CD14-positive monocyte (primary cell): ENCODE results near the gene CITED1. TPM values are rescaled to one million over a fixed set of nuclear protein-coding genes. Genes with fewer than 3 reads are reported as not detected.

ENCODE experiments used
- DNase-seq, 3 donors: peaks; one replicate each; pipeline ENCODE4 v3.0.0-alpha.2; 2011 to 2022
- H2AFZ ChIP-seq: 2 replicates; pipeline ENCODE4 v1.6.0; 2012; ENCODE audit warnings: mild to moderate bottlenecking, low read depth, low read length, inconsistent platforms; ENCODE audit not compliant: insufficient read depth, poor library complexity, severe bottlenecking
- H3K27ac ChIP-seq, 2 donors: 1 replicate in 1 of 2; 2 replicates in 1 of 2; pipeline ENCODE4 v1.5.1; 2012 to 2013; ENCODE audit warnings: low read length in 2 of 2, control low read depth in 1 of 2, inconsistent platforms in 1 of 2, low read depth in 1 of 2, mild to moderate bottlenecking in 1 of 2
- H3K27me3 ChIP-seq, 2 donors: one replicate each; pipeline versions ENCODE4 v1.6.0 to v1.6.1; 2011 to 2013; ENCODE audit warnings: low read length in 2 of 2; ENCODE audit not compliant: control insufficient read depth in 2 of 2, insufficient read depth in 2 of 2
- H3K36me3 ChIP-seq, 2 donors: replicated peaks in 1 of 2; 1 replicate in 1 of 2; 2 replicates in 1 of 2; pipeline versions ENCODE4 v1.5.1 to v1.6.1; 2012 to 2013; ENCODE audit warnings: low read length in 2 of 2, control low read depth in 1 of 2, inconsistent platforms in 1 of 2, mild to moderate bottlenecking in 1 of 2; ENCODE audit not compliant: insufficient read depth in 2 of 2, control insufficient read depth in 1 of 2
- H3K4me1 ChIP-seq, 2 donors: 1 replicate in 1 of 2; 2 replicates in 1 of 2; pipeline versions ENCODE4 v1.5.1 to v1.6.1; 2012 to 2013; ENCODE audit warnings: low read length in 2 of 2, control low read depth in 1 of 2, inconsistent platforms in 1 of 2, mild to moderate bottlenecking in 1 of 2, moderate library complexity in 1 of 2; ENCODE audit not compliant: insufficient read depth in 2 of 2, control insufficient read depth in 1 of 2
- H3K4me2 ChIP-seq: replicated peaks from 2 replicates; pipeline ENCODE3; 2012; ENCODE audit warnings: low read length, moderate library complexity, mild to moderate bottlenecking; ENCODE audit not compliant: poor library complexity, severe bottlenecking; ENCODE audit errors: extremely low read depth
- H3K4me3 ChIP-seq, 3 experiments: fragments of 200-600 bp in 1 of 3; sonication (generic) in 1 of 3; replicated peaks in 1 of 3; 1 replicate in 2 of 3; 2 replicates in 1 of 3; pipeline ENCODE4 v1.5.1; 2011 to 2013; ENCODE audit warnings: low read length in 3 of 3, mild to moderate bottlenecking in 3 of 3, control low read depth in 2 of 3, low read depth in 2 of 3, inconsistent platforms in 1 of 3, moderate library complexity in 1 of 3
- H3K79me2 ChIP-seq: 2 replicates; pipeline ENCODE4 v1.6.0; 2012; ENCODE audit warnings: mild to moderate bottlenecking, control low read depth, inconsistent platforms, low read length, moderate library complexity; ENCODE audit not compliant: insufficient read depth
- H3K9ac ChIP-seq: 2 replicates; pipeline ENCODE4 v1.6.0; 2017; ENCODE audit warnings: low read length, mild to moderate bottlenecking; ENCODE audit not compliant: insufficient read depth, poor library complexity, severe bottlenecking
- H3K9me3 ChIP-seq, 2 donors: replicated peaks in 1 of 2; 1 replicate in 1 of 2; 2 replicates in 1 of 2; pipeline versions ENCODE4 v1.5.1 to v1.6.1; 2012 to 2013; ENCODE audit warnings: low read length in 2 of 2, control low read depth in 1 of 2; ENCODE audit not compliant: control insufficient read depth in 1 of 2, insufficient read depth in 1 of 2
- H4K20me1 ChIP-seq: 2 replicates; pipeline ENCODE4 v1.6.0; 2012; ENCODE audit warnings: mild to moderate bottlenecking, low read length, control low read depth, moderate library complexity; ENCODE audit not compliant: insufficient read depth
- H3K27ac Mint-ChIP-seq, 7 donors: one replicate each; pipeline ENCODE4 v1.8.0; 2020; ENCODE audit warnings: mild to moderate bottlenecking in 7 of 7, mixed read lengths in 7 of 7, moderate library complexity in 6 of 7, inconsistent platforms in 2 of 7
- H3K27me3 Mint-ChIP-seq, 3 donors: one replicate each; pipeline ENCODE4 v1.8.0; 2021 to 2022; ENCODE audit warnings: low read depth in 3 of 3, mild to moderate bottlenecking in 3 of 3, mixed read lengths in 3 of 3, moderate library complexity in 3 of 3, inconsistent platforms in 1 of 3
- H3K36me3 Mint-ChIP-seq, 2 donors: one replicate each; pipeline ENCODE4 v1.8.0; 2020; ENCODE audit warnings: mixed read lengths in 2 of 2, inconsistent platforms in 1 of 2, mild to moderate bottlenecking in 1 of 2
- H3K4me1 Mint-ChIP-seq: one replicate; pipeline ENCODE4 v1.8.0; 2020; ENCODE audit warnings: mild to moderate bottlenecking, mixed read lengths
- H3K4me3 Mint-ChIP-seq, 2 donors: one replicate each; pipeline ENCODE4 v1.8.0; 2020; ENCODE audit warnings: mild to moderate bottlenecking in 2 of 2, mixed read lengths in 2 of 2, moderate library complexity in 1 of 2
- H3K9me3 Mint-ChIP-seq, 7 donors: one replicate each; pipeline ENCODE4 v1.8.0; 2020 to 2022; ENCODE audit warnings: mixed read lengths in 7 of 7, mild to moderate bottlenecking in 6 of 7, moderate library complexity in 6 of 7, inconsistent platforms in 2 of 7
- WGBS: methylation state at CpG from one replicate; pipeline ENCODE4 v1.1.5; 2013; ENCODE audit warnings: missing lambda C conversion rate; ENCODE audit not compliant: insufficient coverage; 5-methylcytosine and 5-hydroxymethylcytosine counted together
- intact Hi-C, 2 donors: fragments of 100-400 bp; cut with micrococcal nuclease; formaldehyde crosslinking; loops; one replicate each; pipeline versions ENCODE4 v1.15.0 to v1.15.1; 2023
- polyA plus RNA-seq, 3 donors: library from polyadenylated mRNA; depleted of rRNA in 1 of 3; unstranded in 2 of 3; stranded (reverse) in 1 of 3; fragments of 300-500 nt in 2 of 3; fragments of >200 nt in 1 of 3; fragmentation: Illumina TruSeq in 2 of 3; gene quantifications; 1 replicate in 2 of 3; 2 replicates in 1 of 3; pipeline ENCODE4 v1.2.3, GENCODE V29; 2012 to 2021
- TF ChIP-seq, protein P1 (sequence below): fragments of 200-600 bp; IDR thresholded peaks from one replicate; pipeline ENCODE4 v1.8.0; 2022; ENCODE audit warnings: antibody characterized with exemption, mild to moderate bottlenecking

The CITED1 gene
- polyA plus RNA-seq, 3 donors: 0.36 TPM; not detected in 2

DNA sequence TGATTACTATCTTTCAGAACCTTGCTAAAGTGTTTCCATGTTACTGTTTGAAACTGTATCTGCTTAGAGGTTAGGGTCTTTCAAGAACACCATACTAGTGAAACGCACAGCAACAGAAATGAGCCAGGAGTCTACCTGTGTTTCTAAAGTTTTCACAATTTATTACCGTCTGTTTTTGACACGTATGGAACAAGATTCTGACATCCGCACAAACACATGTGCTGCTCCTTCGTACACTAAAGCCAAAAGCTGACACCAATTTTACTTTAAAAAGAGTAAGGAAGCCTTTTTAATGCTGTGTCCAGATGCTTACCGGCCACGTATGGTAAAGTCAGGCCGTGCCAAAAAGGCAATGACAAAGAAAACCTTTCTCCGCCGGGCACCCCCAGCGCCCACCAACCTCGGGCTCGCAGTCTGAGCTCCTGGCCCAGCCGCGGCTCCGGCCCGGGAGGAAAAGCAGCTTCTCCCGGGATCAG is 29.2 kb downstream of the CITED1 start:
- intact Hi-C loops: no loop called here
- DNase-seq: no peak

DNA sequence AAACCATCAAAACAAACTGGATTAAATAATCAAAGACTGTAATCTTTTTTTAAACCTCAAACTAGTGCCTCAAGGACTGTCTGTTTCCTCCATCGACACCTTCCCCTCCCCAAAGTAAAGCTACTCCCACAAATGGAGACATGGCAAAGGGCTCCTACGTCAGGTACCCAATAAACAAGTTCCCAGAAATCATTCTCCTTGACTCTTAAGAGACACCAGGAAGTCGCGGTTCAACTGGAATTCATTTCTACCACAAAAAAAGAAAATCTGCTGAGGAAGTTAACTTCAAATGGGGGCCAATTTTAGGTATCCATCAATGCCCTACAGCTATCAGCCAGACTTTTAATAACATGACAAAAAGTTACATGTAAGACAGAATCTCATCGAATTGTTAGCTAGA is 31.2 kb downstream of the CITED1 start:
- H3K9ac ChIP-seq: peak overlapping the region; percentile 1
- Mint-ChIP-seq H3K9me3 (peaks cover 0 to 4% (median 0%) of the 10 kb centered on the region in 7 donors), H3K27ac (peak overlapping the region in 2 of 7 donors; percentile 25 to 70), H3K36me3 (peaks cover 44 to 62% of the 10 kb centered on the region in 2 donors), H3K27me3 (peaks cover 0 to 11% (median 5%) of the 10 kb centered on the region in 3 donors), H3K4me3 (no peak overlapping the region), H3K4me1 (peaks cover 19% of the 10 kb centered on the region)
- TF ChIP-seq, protein P1, sequence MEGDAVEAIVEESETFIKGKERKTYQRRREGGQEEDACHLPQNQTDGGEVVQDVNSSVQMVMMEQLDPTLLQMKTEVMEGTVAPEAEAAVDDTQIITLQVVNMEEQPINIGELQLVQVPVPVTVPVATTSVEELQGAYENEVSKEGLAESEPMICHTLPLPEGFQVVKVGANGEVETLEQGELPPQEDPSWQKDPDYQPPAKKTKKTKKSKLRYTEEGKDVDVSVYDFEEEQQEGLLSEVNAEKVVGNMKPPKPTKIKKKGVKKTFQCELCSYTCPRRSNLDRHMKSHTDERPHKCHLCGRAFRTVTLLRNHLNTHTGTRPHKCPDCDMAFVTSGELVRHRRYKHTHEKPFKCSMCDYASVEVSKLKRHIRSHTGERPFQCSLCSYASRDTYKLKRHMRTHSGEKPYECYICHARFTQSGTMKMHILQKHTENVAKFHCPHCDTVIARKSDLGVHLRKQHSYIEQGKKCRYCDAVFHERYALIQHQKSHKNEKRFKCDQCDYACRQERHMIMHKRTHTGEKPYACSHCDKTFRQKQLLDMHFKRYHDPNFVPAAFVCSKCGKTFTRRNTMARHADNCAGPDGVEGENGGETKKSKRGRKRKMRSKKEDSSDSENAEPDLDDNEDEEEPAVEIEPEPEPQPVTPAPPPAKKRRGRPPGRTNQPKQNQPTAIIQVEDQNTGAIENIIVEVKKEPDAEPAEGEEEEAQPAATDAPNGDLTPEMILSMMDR: no peak
- H4K20me1 ChIP-seq: peaks cover 36% of the 10 kb centered on the region
- no peak for DNase-seq
- no peaks in the 10 kb centered on the region for H3K9me3 ChIP-seq
- peaks cover 51 to 63% of the 10 kb centered on the region in 2 donors for H3K36me3 ChIP-seq
- H3K27me3 ChIP-seq: peaks cover 0 to 3% of the 10 kb centered on the region in 2 donors
- H3K4me1 ChIP-seq: peaks cover 4 to 14% of the 10 kb centered on the region in 2 donors
- intact Hi-C loops: no loop called here
- no peak overlapping the region for H3K4me2 ChIP-seq
- H3K79me2 ChIP-seq: peaks cover 31% of the 10 kb centered on the region
- H2AFZ ChIP-seq: no peak overlapping the region
- 50% methylated on average over 1 of the region's 5 CpGs for WGBS
- H3K4me3 ChIP-seq: no peak overlapping the region
- no peak overlapping the region for H3K27ac ChIP-seq

More for the DNA sequence above, 29.2 kb downstream of the CITED1 start:
- H3K36me3 Mint-ChIP-seq: peaks cover 41 to 44% of the 10 kb centered on the region in 2 donors
- peaks cover 0 to 23% (median 7%) of the 10 kb centered on the region in 3 donors for H3K27me3 Mint-ChIP-seq
- H3K4me2 ChIP-seq: peak overlapping the region; percentile 86
- H3K9me3 ChIP-seq: no peaks in the 10 kb centered on the region
- peak overlapping the region; percentile 88 for H3K9ac ChIP-seq
- peaks cover 20% of the 10 kb centered on the region for H4K20me1 ChIP-seq
- H3K27ac ChIP-seq: peak overlapping the region; percentile 80 to 87
- H3K27me3 ChIP-seq: peaks cover 0 to 5% of the 10 kb centered on the region in 2 donors
- H3K4me1 Mint-ChIP-seq: peaks cover 19% of the 10 kb centered on the region
- H3K79me2 ChIP-seq: peaks cover 31% of the 10 kb centered on the region
- TF ChIP-seq, protein P1: no peak
- peak overlapping the region; percentile 93 for H2AFZ ChIP-seq
- H3K4me3 ChIP-seq: peak overlapping the region; percentile 59 to 85 (median 84)
- peaks cover 0 to 4% (median 0%) of the 10 kb centered on the region in 7 donors for H3K9me3 Mint-ChIP-seq
- peaks cover 4 to 14% of the 10 kb centered on the region in 2 donors for H3K4me1 ChIP-seq
- H3K27ac Mint-ChIP-seq: peak overlapping the region; percentile 83 to 95 (median 93)
- 0% methylated on average over 10 of the region's 18 CpGs for WGBS
- H3K4me3 Mint-ChIP-seq: peak overlapping the region; percentile 80 to 88
- H3K36me3 ChIP-seq: peaks cover 38 to 43% of the 10 kb centered on the region in 2 donors
